K562 (cell line): Measurements from ENCODE around the gene ETNK1. TPM values are rescaled to one million over a fixed set of nuclear protein-coding genes. Genes with fewer than 3 reads are reported as not detected.

Source experiments
- EHMT2 ChIP-seq: fragments of 450-650 bp; IDR thresholded peaks from 2 replicates; pipeline ENCODE4 v1.6.1; 2018; ENCODE audit warnings: antibody characterized with exemption
- ELF4 ChIP-seq: fragments of 450-650 bp; formaldehyde crosslinking; IDR thresholded peaks from 2 replicates; pipeline ENCODE4 v1.4.0; 2022; ENCODE audit warnings: missing genetic modification characterization
- ETV1 ChIP-seq: fragments of 450-650 bp; conservative IDR thresholded peaks from 2 replicates; pipeline ENCODE4 v1.6.1; 2016; ENCODE audit warnings: missing genetic modification characterization, control low read depth, low read depth, missing compliant biosample characterization
- ILK ChIP-seq: fragments of 450-650 bp; IDR thresholded peaks from 2 replicates; pipeline ENCODE4 v1.6.1; 2016; ENCODE audit warnings: missing genetic modification characterization, low read depth, mild to moderate bottlenecking, missing compliant biosample characterization, moderate library complexity, borderline replicate concordance
- KLF1 ChIP-seq: fragments of 450-650 bp; IDR thresholded peaks from 2 replicates; pipeline ENCODE4 v1.6.1; 2016; ENCODE audit warnings: missing genetic modification characterization, missing compliant biosample characterization
- KLF10 ChIP-seq: fragments of 250-450 bp; sonication (Bioruptor Pico); IDR thresholded peaks from 2 replicates; pipeline ENCODE4 v1.6.1; 2021; ENCODE audit warnings: matching md5 sums
- MTA2 ChIP-seq: fragments of 450-650 bp; IDR thresholded peaks from 2 replicates; pipeline ENCODE4 v1.6.1; 2016; ENCODE audit warnings: low read depth
- TOE1 ChIP-seq, 2 experiments: fragments of 450-650 bp in 1 of 2; sonication (generic) in 1 of 2; formaldehyde crosslinking in 1 of 2; IDR thresholded peaks; 2 replicates each; pipeline versions ENCODE4 v1.7.1 to v1.8.0; 2016 to 2022; ENCODE audit warnings: borderline replicate concordance in 2 of 2, mild to moderate bottlenecking in 2 of 2, antibody characterized with exemption in 1 of 2, inconsistent platforms in 1 of 2, low read depth in 1 of 2, missing genetic modification reagents in 1 of 2, moderate library complexity in 1 of 2
- ZNF165 ChIP-seq: fragments of 250-450 bp; sonication (Bioruptor Pico); IDR thresholded peaks from 2 replicates; pipeline ENCODE4 v1.4.0; 2020; ENCODE audit warnings: borderline replicate concordance
- ZNF197 ChIP-seq: fragments of 200-800 bp; sonication (Bioruptor generic); IDR thresholded peaks from 2 replicates; pipeline ENCODE4 v1.6.1; 2016; ENCODE audit warnings: low read depth, missing genetic modification characterization, missing compliant biosample characterization
- ZNF586 ChIP-seq: fragments of 450-650 bp; formaldehyde crosslinking; conservative IDR thresholded peaks from 2 replicates; pipeline ENCODE4 v1.4.0; 2020; ENCODE audit warnings: mild to moderate bottlenecking, moderate library complexity
- polyA plus RNA-seq, 8 experiments: library from polyadenylated mRNA; depleted of rRNA in 4 of 8; stranded (reverse) in 5 of 8; unstranded in 3 of 8; fragments of >200 nt; fragmentation: Nextera tagmentation in 2 of 8; fragmentation: Illumina TruSeq in 1 of 8; extraction: Ambion mirVana in 2 of 8; extraction: Trizol in 1 of 8; gene quantifications; 2 replicates each; pipeline versions ENCODE4 v1.2.1 to v1.2.3, GENCODE V29; 2011 to 2014; ENCODE audit warnings: inconsistent platforms in 1 of 8, missing spikeins in 1 of 8
- total RNA-seq, 7 experiments: library from RNA; depleted of rRNA in 6 of 7; stranded (reverse); fragments of >200 nt in 6 of 7; fragmentation: Illumina TruSeq in 2 of 7; extraction: Trizol in 2 of 7; gene quantifications; 2 replicates each; pipeline versions ENCODE4 v1.2.1 to v1.2.3, GENCODE V29; 2011 to 2021; ENCODE audit warnings: low replicate concordance in 1 of 7
- TF ChIP-seq, protein P1 (sequence below): fragments of 450-650 bp; IDR thresholded peaks from 2 replicates; pipeline ENCODE4 v1.6.1; 2018; ENCODE audit not compliant: partially characterized antibody
- TF ChIP-seq, protein P2 (sequence below), 2 experiments: fragments of 150-350 bp in 1 of 2; IDR thresholded peaks; 2 replicates each; pipeline ENCODE4 v1.6.1; 2012 to 2016; ENCODE audit warnings: low read depth in 2 of 2, low read length in 2 of 2, mild to moderate bottlenecking in 1 of 2, moderate library complexity in 1 of 2
- TF ChIP-seq, protein P3 (sequence below): sonication (generic); formaldehyde crosslinking; IDR thresholded peaks from 2 replicates; pipeline ENCODE4 v1.8.0; 2022; ENCODE audit warnings: mild to moderate bottlenecking, missing genetic modification reagents
- TF ChIP-seq, protein P4 (sequence below): fragments of 250-450 bp; sonication (Bioruptor Pico); IDR thresholded peaks from 2 replicates; pipeline ENCODE4 v1.4.0; 2020; ENCODE audit warnings: mild to moderate bottlenecking

Gene ETNK1
- total and polyA plus RNA-seq, 9 of the 15 experiments (the other 6 are each of a cell fraction or from before 2014, with no cell fraction given): 10.0 to 70.5 (median 36.0) TPM

DNA sequence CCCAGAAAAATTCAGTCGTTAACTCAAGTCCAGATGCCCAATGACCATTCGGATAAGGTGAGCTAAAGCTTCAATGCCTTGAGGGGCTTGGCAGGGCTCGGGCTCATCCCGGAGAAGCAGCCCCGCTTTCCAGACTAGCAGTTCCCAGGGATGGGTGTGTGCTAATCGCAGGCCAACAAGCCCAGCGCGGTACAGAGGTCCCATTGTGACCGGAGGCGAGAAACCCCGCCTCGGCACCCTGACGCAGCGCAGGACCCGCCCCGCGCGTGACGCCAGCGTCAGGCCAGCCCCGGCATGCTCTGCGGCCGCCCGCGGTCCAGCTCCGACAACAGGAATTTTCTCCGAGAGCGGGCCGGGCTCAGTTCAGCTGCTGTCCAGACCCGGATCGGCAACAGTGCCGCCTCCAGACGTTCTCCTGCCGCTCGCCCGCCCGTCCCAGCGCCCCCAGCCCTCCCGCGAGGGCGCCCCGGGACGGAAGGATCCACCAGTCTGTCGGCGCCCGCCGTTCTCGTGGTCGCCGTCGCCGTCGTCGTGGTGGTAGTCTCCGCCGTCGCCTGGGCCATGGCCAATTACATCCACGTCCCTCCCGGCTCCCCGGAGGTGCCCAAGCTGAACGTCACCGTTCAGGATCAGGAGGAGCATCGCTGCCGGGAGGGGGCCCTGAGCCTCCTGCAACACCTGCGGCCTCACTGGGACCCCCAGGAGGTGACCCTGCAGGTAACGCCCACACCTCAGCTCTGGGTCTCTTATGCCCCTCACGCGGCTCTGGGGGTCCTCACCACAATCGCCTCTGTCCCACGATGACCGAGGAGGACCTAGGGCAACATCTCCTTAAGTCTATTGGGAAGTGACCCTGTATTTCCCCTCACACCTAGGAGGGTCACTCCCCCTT, at the start of gene ETNK1 (continued):
- TF ChIP-seq, protein P1, sequence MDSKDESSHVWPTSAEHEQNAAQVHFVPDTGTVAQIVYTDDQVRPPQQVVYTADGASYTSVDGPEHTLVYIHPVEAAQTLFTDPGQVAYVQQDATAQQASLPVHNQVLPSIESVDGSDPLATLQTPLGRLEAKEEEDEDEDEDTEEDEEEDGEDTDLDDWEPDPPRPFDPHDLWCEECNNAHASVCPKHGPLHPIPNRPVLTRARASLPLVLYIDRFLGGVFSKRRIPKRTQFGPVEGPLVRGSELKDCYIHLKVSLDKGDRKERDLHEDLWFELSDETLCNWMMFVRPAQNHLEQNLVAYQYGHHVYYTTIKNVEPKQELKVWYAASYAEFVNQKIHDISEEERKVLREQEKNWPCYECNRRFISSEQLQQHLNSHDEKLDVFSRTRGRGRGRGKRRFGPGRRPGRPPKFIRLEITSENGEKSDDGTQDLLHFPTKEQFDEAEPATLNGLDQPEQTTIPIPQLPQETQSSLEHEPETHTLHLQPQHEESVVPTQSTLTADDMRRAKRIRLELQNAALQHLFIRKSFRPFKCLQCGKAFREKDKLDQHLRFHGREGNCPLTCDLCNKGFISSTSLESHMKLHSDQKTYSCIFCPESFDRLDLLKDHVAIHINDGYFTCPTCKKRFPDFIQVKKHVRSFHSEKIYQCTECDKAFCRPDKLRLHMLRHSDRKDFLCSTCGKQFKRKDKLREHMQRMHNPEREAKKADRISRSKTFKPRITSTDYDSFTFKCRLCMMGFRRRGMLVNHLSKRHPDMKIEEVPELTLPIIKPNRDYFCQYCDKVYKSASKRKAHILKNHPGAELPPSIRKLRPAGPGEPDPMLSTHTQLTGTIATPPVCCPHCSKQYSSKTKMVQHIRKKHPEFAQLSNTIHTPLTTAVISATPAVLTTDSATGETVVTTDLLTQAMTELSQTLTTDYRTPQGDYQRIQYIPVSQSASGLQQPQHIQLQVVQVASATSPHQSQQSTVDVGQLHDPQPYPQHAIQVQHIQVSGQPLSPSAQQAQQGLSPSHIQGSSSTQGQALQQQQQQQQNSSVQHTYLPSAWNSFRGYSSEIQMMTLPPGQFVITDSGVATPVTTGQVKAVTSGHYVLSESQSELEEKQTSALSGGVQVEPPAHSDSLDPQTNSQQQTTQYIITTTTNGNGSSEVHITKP: no peak
- TF ChIP-seq ELF4: no peak
- TF ChIP-seq ZNF586: no peak
- TF ChIP-seq, protein P2, sequence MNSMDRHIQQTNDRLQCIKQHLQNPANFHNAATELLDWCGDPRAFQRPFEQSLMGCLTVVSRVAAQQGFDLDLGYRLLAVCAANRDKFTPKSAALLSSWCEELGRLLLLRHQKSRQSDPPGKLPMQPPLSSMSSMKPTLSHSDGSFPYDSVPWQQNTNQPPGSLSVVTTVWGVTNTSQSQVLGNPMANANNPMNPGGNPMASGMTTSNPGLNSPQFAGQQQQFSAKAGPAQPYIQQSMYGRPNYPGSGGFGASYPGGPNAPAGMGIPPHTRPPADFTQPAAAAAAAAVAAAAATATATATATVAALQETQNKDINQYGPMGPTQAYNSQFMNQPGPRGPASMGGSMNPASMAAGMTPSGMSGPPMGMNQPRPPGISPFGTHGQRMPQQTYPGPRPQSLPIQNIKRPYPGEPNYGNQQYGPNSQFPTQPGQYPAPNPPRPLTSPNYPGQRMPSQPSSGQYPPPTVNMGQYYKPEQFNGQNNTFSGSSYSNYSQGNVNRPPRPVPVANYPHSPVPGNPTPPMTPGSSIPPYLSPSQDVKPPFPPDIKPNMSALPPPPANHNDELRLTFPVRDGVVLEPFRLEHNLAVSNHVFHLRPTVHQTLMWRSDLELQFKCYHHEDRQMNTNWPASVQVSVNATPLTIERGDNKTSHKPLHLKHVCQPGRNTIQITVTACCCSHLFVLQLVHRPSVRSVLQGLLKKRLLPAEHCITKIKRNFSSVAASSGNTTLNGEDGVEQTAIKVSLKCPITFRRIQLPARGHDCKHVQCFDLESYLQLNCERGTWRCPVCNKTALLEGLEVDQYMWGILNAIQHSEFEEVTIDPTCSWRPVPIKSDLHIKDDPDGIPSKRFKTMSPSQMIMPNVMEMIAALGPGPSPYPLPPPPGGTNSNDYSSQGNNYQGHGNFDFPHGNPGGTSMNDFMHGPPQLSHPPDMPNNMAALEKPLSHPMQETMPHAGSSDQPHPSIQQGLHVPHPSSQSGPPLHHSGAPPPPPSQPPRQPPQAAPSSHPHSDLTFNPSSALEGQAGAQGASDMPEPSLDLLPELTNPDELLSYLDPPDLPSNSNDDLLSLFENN (IDR thresholded peaks at IDR 0.05; ENCODE audit: low read depth in 2 of 2, low read length in 2 of 2): 0 out of 4 replicates have a peak, but pooled peaks of 1 of the 2 experiments have one; percentile 42
- TF ChIP-seq, protein P3, sequence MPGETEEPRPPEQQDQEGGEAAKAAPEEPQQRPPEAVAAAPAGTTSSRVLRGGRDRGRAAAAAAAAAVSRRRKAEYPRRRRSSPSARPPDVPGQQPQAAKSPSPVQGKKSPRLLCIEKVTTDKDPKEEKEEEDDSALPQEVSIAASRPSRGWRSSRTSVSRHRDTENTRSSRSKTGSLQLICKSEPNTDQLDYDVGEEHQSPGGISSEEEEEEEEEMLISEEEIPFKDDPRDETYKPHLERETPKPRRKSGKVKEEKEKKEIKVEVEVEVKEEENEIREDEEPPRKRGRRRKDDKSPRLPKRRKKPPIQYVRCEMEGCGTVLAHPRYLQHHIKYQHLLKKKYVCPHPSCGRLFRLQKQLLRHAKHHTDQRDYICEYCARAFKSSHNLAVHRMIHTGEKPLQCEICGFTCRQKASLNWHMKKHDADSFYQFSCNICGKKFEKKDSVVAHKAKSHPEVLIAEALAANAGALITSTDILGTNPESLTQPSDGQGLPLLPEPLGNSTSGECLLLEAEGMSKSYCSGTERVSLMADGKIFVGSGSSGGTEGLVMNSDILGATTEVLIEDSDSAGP (CRISPR knock-in tag): no peak
- TF ChIP-seq ZNF197: no peak
- no peak for TF ChIP-seq KLF1 (tag)
- TF ChIP-seq MTA2: no peak
- TF ChIP-seq ILK (tag): no peak
- TF ChIP-seq, protein P4, sequence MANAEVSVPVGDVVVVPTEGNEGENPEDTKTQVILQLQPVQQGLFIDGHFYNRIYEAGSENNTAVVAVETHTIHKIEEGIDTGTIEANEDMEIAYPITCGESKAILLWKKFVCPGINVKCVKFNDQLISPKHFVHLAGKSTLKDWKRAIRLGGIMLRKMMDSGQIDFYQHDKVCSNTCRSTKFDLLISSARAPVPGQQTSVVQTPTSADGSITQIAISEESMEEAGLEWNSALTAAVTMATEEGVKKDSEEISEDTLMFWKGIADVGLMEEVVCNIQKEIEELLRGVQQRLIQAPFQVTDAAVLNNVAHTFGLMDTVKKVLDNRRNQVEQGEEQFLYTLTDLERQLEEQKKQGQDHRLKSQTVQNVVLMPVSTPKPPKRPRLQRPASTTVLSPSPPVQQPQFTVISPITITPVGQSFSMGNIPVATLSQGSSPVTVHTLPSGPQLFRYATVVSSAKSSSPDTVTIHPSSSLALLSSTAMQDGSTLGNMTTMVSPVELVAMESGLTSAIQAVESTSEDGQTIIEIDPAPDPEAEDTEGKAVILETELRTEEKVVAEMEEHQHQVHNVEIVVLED (CRISPR knock-in tag): peak; percentile 92
- no peak for TF ChIP-seq ZNF165 (CRISPR knock-in tag)
- no peak for TF ChIP-seq ETV1 (tag)
- 0 out of 2 replicates have a peak, but pooled peaks have one; percentile 9 for TF ChIP-seq KLF10 (CRISPR knock-in tag)
- 0 out of 2 replicates have a peak, but pooled peaks have one; percentile 49 for TF ChIP-seq TOE1 (IDR thresholded peaks at IDR 0.05; ENCODE audit: borderline replicate concordance)
- no peak for TF ChIP-seq TOE1 (CRISPR knock-in tag; IDR thresholded peaks at IDR 0.05; ENCODE audit: borderline replicate concordance, low read depth)
- TF ChIP-seq EHMT2: no peak
